Activated CD8-positive, alpha-beta T cell treated with anti-CD3 and anti-CD28 coated beads, Interleukin-2, amount 10 ng/mL, durations not matched to agents 7 days and 5 days (primary cell): ENCODE data around the gene SLC9A9. TPM values are rescaled to one million over a fixed set of nuclear protein-coding genes. Genes with fewer than 3 reads are reported as not detected.

Experiments
- ATAC-seq: fragments of 150-1000 bp; cut with Tn5 transposase; one replicate; pipeline ENCODE4 v1.10.0; 2021; ENCODE audit warnings: moderate library complexity
- CTCF ChIA-PET: fragments of 350-600 bp; sonication (Branson Sonifier 250); formaldehyde crosslinking; loops from one replicate; lab custom pipeline; 2021; ENCODE audit warnings: antibody characterized with exemption; lab: Charles Lee
- POLR2A ChIA-PET: fragments of 350-600 bp; sonication (Branson Sonifier 250); formaldehyde crosslinking; loops from one replicate; lab custom pipeline; 2021; ENCODE audit warnings: antibody characterized with exemption; lab: Charles Lee
- DNase-seq: peaks from one replicate; pipeline ENCODE4 v3.0.0-alpha.2; 2020
- H3K27ac Mint-ChIP-seq: one replicate; pipeline ENCODE4 v1.8.0; 2021; ENCODE audit warnings: mild to moderate bottlenecking, mixed read lengths
- H3K27me3 Mint-ChIP-seq: one replicate; pipeline ENCODE4 v1.8.0; 2021; ENCODE audit warnings: low read depth, mixed read lengths
- H3K36me3 Mint-ChIP-seq: one replicate; pipeline ENCODE4 v1.8.0; 2021; ENCODE audit warnings: low read depth, mixed read lengths
- H3K4me1 Mint-ChIP-seq: one replicate; pipeline ENCODE4 v1.8.0; 2021; ENCODE audit warnings: low read depth, mixed read lengths
- H3K4me3 Mint-ChIP-seq: one replicate; pipeline ENCODE4 v1.8.0; 2021; ENCODE audit warnings: mild to moderate bottlenecking, mixed read lengths
- H3K9me3 Mint-ChIP-seq: one replicate; pipeline ENCODE4 v1.8.0; 2022; ENCODE audit warnings: mixed read lengths; ENCODE audit not compliant: insufficient read depth
- total RNA-seq, 2 experiments: library from RNA; stranded (reverse); gene quantifications; one replicate each; pipeline ENCODE4 v1.2.3, GENCODE V29; 2021

Gene SLC9A9
- total RNA-seq, 2 experiments from 2014 or later, result 6.6 to 7.4 TPM

- no peaks in the 10 kb centered on the region for H3K27me3 Mint-ChIP-seq
- H3K4me3 Mint-ChIP-seq, result no peak overlapping the region
- POLR2A ChIA-PET, result no interaction called here
- H3K4me1 Mint-ChIP-seq, result no peaks in the 10 kb centered on the region
- ATAC-seq, result no peak
- H3K36me3 Mint-ChIP-seq, result no peaks in the 10 kb centered on the region
- no peak overlapping the region for H3K27ac Mint-ChIP-seq
- CTCF ChIA-PET, result no interaction called here
- no peak for DNase-seq
- H3K9me3 Mint-ChIP-seq, result no peaks in the 10 kb centered on the region
Measured at GRCh38 chr3:143497382-143497781, 350.9 kb downstream of the SLC9A9 start.

DNA sequence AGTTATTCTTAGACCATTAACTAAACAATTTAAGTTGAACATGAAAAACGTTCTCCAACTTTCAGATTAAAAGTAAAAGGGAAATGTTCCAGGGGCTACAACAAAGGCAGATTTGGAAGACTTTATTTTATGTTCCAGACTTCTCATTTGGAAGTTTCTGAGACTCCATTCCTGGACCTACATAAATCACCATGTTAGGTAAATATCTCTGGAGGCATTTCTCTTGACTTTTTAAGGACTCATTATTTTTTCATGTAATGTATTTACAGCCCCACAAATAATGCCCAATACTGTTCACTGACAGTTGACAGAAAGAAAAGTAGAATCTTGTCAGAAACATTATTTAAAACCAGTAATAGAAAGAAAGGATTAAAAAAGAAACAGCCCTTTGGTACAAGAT, 352.1 kb downstream of the SLC9A9 start:
- no peaks in the 10 kb centered on the region for H3K4me1 Mint-ChIP-seq
- CTCF ChIA-PET, result no interaction called here
- ATAC-seq, result no peak
- no peaks in the 10 kb centered on the region for H3K9me3 Mint-ChIP-seq
- H3K27ac Mint-ChIP-seq, result no peak overlapping the region
- POLR2A ChIA-PET, result no interaction called here
- H3K36me3 Mint-ChIP-seq, result peaks cover 2% of the 10 kb centered on the region
- DNase-seq, result no peak
- H3K27me3 Mint-ChIP-seq, result no peaks in the 10 kb centered on the region
- no peak overlapping the region for H3K4me3 Mint-ChIP-seq

DNA sequence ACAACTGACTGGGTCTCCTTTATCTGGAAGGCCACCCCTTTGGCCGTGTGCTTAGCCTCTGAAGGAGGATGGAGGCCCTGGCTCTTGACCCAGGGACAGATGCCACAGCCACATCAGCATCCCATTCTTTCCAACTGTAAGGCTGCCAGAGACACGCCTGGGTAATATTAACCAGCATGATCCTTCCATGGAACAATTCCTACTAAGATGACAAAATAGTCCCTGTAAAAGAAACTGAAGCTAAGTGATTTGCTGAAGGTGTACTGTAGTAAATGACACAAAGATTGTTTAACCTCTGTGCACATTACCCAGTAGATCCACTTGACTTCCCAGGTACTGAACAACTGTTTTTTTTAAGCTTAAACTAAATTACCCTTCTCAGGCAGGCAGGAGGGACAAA, 352.7 kb downstream of the SLC9A9 start:
- Mint-ChIP-seq H3K4me3 (no peak overlapping the region), H3K27ac (no peak overlapping the region), H3K27me3 (no peaks in the 10 kb centered on the region), H3K36me3 (peaks cover 2% of the 10 kb centered on the region), H3K4me1 (no peaks in the 10 kb centered on the region), H3K9me3 (no peaks in the 10 kb centered on the region)
- DNase-seq, result no peak
- ChIA-PET POLR2A (no interaction called here), CTCF (no interaction called here)
- ATAC-seq, result no peak

DNA sequence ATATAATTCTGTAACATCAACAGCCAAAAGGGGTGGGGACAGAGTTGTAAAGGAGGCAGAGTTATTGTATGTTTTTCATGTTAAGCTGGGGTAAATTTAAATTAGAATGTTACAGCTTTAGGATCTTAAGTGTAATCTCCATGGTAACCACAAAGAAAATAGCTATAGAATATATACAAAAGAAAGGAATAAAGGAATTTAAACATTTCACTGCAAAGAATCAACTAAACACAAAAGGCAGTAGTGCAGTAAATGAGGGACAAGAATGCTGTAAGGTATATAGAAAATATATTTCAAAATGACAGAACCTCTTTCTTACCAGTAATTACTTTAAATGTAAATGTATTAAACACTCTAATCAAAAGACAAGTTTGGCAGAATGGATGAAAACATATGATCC, 361.7 kb downstream of the SLC9A9 start:
- POLR2A ChIA-PET, result interaction anchor here (1.3 kb wide), 1 partner anchor 14 kb away, joined by 3 read pairs; no protein-coding TSS in a partner anchor
- H3K27ac Mint-ChIP-seq, result no peak overlapping the region
- CTCF ChIA-PET, result interaction anchor here (1.1 to 1.2 kb wide), 2 partner anchors 9 to 187 kb away, joined by 3 read pairs; no protein-coding TSS in a partner anchor
- DNase-seq (no peak), ATAC-seq (no peak)
- no peaks in the 10 kb centered on the region for H3K4me1 Mint-ChIP-seq
- no peaks in the 10 kb centered on the region for H3K27me3 Mint-ChIP-seq
- H3K36me3 Mint-ChIP-seq, result no peaks in the 10 kb centered on the region
- H3K9me3 Mint-ChIP-seq, result no peaks in the 10 kb centered on the region
- H3K4me3 Mint-ChIP-seq, result no peak overlapping the region

- no peak overlapping the region for H3K27ac Mint-ChIP-seq
- ATAC-seq, result no peak
- no peaks in the 10 kb centered on the region for H3K4me1 Mint-ChIP-seq
- H3K27me3 Mint-ChIP-seq, result no peaks in the 10 kb centered on the region
- ChIA-PET POLR2A (no interaction called here), CTCF (no interaction called here)
- H3K36me3 Mint-ChIP-seq, result no peaks in the 10 kb centered on the region
- DNase-seq, result no peak
- no peaks in the 10 kb centered on the region for H3K9me3 Mint-ChIP-seq
- no peak overlapping the region for H3K4me3 Mint-ChIP-seq
Measured at GRCh38 chr3:143484846-143485512, 363.3 kb downstream of the SLC9A9 start.

- no peak overlapping the region for H3K4me3 Mint-ChIP-seq
- CTCF ChIA-PET, result interaction anchor here (0.9 kb wide), 1 partner anchor 9 kb away, joined by 3 read pairs; no protein-coding TSS in a partner anchor
- POLR2A ChIA-PET, result no interaction called here
- ATAC-seq (no peak), DNase-seq (no peak)
- H3K27ac Mint-ChIP-seq, result no peak overlapping the region
- H3K9me3 Mint-ChIP-seq, result no peaks in the 10 kb centered on the region
- no peaks in the 10 kb centered on the region for H3K27me3 Mint-ChIP-seq
- H3K4me1 Mint-ChIP-seq, result no peaks in the 10 kb centered on the region
- no peaks in the 10 kb centered on the region for H3K36me3 Mint-ChIP-seq
Measured at GRCh38 chr3:143483214-143483613, 365.1 kb downstream of the SLC9A9 start.

GRCh38 chr3:143482106-143483088, 365.9 kb downstream of the SLC9A9 start:
- H3K9me3 Mint-ChIP-seq, result no peaks in the 10 kb centered on the region
- H3K4me1 Mint-ChIP-seq, result no peaks in the 10 kb centered on the region
- H3K4me3 Mint-ChIP-seq, result no peak overlapping the region
- no peak for DNase-seq
- no peak for ATAC-seq
- POLR2A ChIA-PET, result no interaction called here
- CTCF ChIA-PET, result no interaction called here
- H3K36me3 Mint-ChIP-seq, result no peaks in the 10 kb centered on the region
- H3K27ac Mint-ChIP-seq, result no peak overlapping the region
- H3K27me3 Mint-ChIP-seq, result no peaks in the 10 kb centered on the region

- Mint-ChIP-seq H3K4me3 (no peak overlapping the region), H3K9me3 (no peaks in the 10 kb centered on the region), H3K36me3 (no peaks in the 10 kb centered on the region), H3K27me3 (no peaks in the 10 kb centered on the region), H3K27ac (no peak overlapping the region), H3K4me1 (no peaks in the 10 kb centered on the region)
- POLR2A ChIA-PET, result interaction anchor here (0.5 kb wide), 1 partner anchor 971 kb away, joined by 4 read pairs; no protein-coding TSS in a partner anchor
- DNase-seq (no peak), ATAC-seq (no peak)
- CTCF ChIA-PET, result no interaction called here
Measured at GRCh38 chr3:143480344-143480743, 367.9 kb downstream of the SLC9A9 start.

DNA sequence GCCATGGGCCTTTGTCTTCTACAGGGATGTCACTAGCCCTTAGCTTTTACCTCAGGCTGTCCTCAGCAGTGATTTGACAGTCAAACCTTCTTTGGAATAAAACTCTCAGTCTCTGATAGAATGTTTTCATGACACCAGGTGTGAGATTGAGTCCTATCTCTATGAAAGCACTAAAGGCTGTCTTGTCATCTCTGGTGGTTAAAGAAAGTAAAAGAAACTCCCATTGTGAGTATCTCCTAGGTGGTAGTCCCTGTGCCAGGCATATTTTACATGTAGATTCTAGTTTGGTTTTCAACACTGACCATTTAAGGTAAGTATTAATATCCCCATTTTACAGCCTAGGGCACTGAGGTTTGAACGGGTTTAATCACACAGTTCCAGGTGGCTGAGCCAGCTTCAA, 368.5 kb downstream of the SLC9A9 start:
- Mint-ChIP-seq H3K4me1 (no peaks in the 10 kb centered on the region), H3K27ac (no peak overlapping the region), H3K4me3 (no peak overlapping the region), H3K36me3 (no peaks in the 10 kb centered on the region), H3K27me3 (no peaks in the 10 kb centered on the region), H3K9me3 (no peaks in the 10 kb centered on the region)
- POLR2A ChIA-PET, result interaction anchor here (0.5 kb wide), 1 partner anchor 971 kb away, joined by 4 read pairs; no protein-coding TSS in a partner anchor
- DNase-seq (no peak), ATAC-seq (no peak)
- CTCF ChIA-PET, result no interaction called here

DNA sequence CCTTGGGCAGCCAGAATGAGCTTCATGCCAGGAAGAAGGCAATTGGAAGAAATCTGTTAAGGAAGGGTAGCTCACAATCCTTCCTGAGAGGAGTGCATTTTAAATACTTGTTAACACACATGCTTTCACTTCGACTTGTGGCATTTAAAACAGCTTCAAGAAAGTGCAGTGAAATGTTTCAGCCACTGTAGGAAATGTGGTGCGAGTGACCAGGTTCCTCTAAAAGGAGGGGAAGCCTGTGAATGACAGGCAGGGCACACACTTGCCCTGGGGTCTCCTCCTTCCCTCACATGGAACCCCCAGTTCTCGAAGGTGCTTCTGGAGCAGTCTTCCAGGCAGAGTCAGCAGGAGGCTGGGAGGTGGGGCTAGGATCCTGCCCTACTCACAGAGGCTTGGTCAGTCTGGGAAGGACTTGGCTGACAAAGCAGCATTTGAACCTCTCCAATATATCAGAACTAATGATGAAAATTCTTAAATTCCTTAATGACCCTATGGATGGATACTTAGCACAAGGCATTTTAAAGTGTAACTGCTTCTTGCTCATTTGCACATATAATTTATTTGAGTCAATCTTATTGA, 370.1 kb downstream of the SLC9A9 start:
- H3K9me3 Mint-ChIP-seq, result no peaks in the 10 kb centered on the region
- H3K36me3 Mint-ChIP-seq, result no peaks in the 10 kb centered on the region
- DNase-seq (no peak), ATAC-seq (no peak)
- H3K4me1 Mint-ChIP-seq, result no peaks in the 10 kb centered on the region
- H3K4me3 Mint-ChIP-seq, result no peak overlapping the region
- H3K27ac Mint-ChIP-seq, result no peak overlapping the region
- no peaks in the 10 kb centered on the region for H3K27me3 Mint-ChIP-seq
- ChIA-PET CTCF (interaction anchor here (1.0 to 1.5 kb wide), 3 partner anchors 9 to 357 kb away, joined by 3 to 4 read pairs (median 3); no protein-coding TSS in a partner anchor), POLR2A (no interaction called here)

- Mint-ChIP-seq H3K27ac (no peak overlapping the region), H3K4me1 (no peaks in the 10 kb centered on the region), H3K36me3 (no peaks in the 10 kb centered on the region), H3K9me3 (no peaks in the 10 kb centered on the region), H3K27me3 (no peaks in the 10 kb centered on the region), H3K4me3 (no peak overlapping the region)
- ChIA-PET CTCF (interaction anchor here (1.0 to 1.5 kb wide), 3 partner anchors 10 to 356 kb away, joined by 3 to 4 read pairs (median 3); no protein-coding TSS in a partner anchor), POLR2A (no interaction called here)
- no peak for DNase-seq
- no peak for ATAC-seq
Measured at GRCh38 chr3:143476965-143477640, 371.2 kb downstream of the SLC9A9 start.
